HG03439 (cell line): Measurements from ENCODE around the gene CECR2.

Experiments
- ATAC-seq: cut with Tn5 transposase; IDR thresholded peaks from one replicate; pipeline ENCODE4 v1.9.1; 2021; ENCODE audit warnings: mild to moderate bottlenecking, moderate library complexity; ENCODE audit not compliant: unreplicated experiment

CECR2 gene

GRCh38 chr22:17369439-17370025, at the start of gene CECR2:
TSS of gene CECR2 (plus strand) at chr22:17369460. CDS start at chr22:17369784, 324 bp downstream.
- no peak for ATAC-seq

- ATAC-seq = no peak
Measured at GRCh38 chr22:17319546-17319945, 49.7 kb upstream of the CECR2 start.

GRCh38 chr22:17322511-17322910, 46.7 kb upstream of the CECR2 start:
- ATAC-seq = no peak

GRCh38 chr22:17331690-17332089, 37.6 kb upstream of the CECR2 start:
- ATAC-seq = no peak

GRCh38 chr22:17332109-17332800, 37.0 kb upstream of the CECR2 start:
- no peak for ATAC-seq

GRCh38 chr22:17334059-17334458, 35.2 kb upstream of the CECR2 start:
- no peak for ATAC-seq

GRCh38 chr22:17334983-17335382, 34.3 kb upstream of the CECR2 start:
- ATAC-seq = no peak

GRCh38 chr22:17336061-17336460, 33.2 kb upstream of the CECR2 start:
- ATAC-seq = no peak

GRCh38 chr22:17337639-17338038, 31.6 kb upstream of the CECR2 start:
- ATAC-seq = no peak

- ATAC-seq = no peak
Measured at GRCh38 chr22:17339095-17339693, 30.1 kb upstream of the CECR2 start.

GRCh38 chr22:17342361-17342760, 26.9 kb upstream of the CECR2 start:
- no peak for ATAC-seq

GRCh38 chr22:17343766-17344165, 25.5 kb upstream of the CECR2 start:
- ATAC-seq = no peak

GRCh38 chr22:17346578-17346977, 22.7 kb upstream of the CECR2 start:
- ATAC-seq = no peak

- ATAC-seq = no peak
Measured at GRCh38 chr22:17347724-17348123, 21.5 kb upstream of the CECR2 start.

- ATAC-seq = no peak
Measured at GRCh38 chr22:17348464-17349103, 20.7 kb upstream of the CECR2 start.

- no peak for ATAC-seq
Measured at GRCh38 chr22:17349172-17349571, 20.1 kb upstream of the CECR2 start.

- no peak for ATAC-seq
Measured at GRCh38 chr22:17350292-17350691, 19.0 kb upstream of the CECR2 start.

- no peak for ATAC-seq
Measured at GRCh38 chr22:17352798-17353197, 16.5 kb upstream of the CECR2 start.

GRCh38 chr22:17357688-17358087, 11.6 kb upstream of the CECR2 start:
- ATAC-seq = no peak

- ATAC-seq = no peak
Measured at GRCh38 chr22:17358415-17358814, 10.8 kb upstream of the CECR2 start.

GRCh38 chr22:17359501-17359900, 9.8 kb upstream of the CECR2 start:
- no peak for ATAC-seq

- no peak for ATAC-seq
Measured at GRCh38 chr22:17366329-17366728, 2.9 kb upstream of the CECR2 start.
